AG09309 (cell line): ENCODE measurements around the gene CCL3.

Source experiments
- DNase-seq: peaks from one replicate; pipeline ENCODE4 v3.0.0-alpha.2; 2010; ENCODE audit warnings: low read depth
- H3K4me3 ChIP-seq: 2 replicates; pipeline ENCODE4 v1.5.1; 2011; ENCODE audit warnings: mild to moderate bottlenecking, low read depth, low read length, moderate library complexity; ENCODE audit not compliant: control insufficient read depth
- TF ChIP-seq, protein P1 (sequence below): IDR thresholded peaks from 2 replicates; pipeline ENCODE4 v1.5.1; 2011; ENCODE audit warnings: mild to moderate bottlenecking, low read depth, low read length, inconsistent platforms; ENCODE audit not compliant: insufficient read depth, control insufficient read depth; ENCODE audit errors: missing control alignments

CCL3 gene

GRCh38 chr17:36074365-36074764 is 15.6 kb downstream of the CCL3 start:
- no peak for DNase-seq
- H3K4me3 ChIP-seq = no peak overlapping the region
- TF ChIP-seq, protein P1, sequence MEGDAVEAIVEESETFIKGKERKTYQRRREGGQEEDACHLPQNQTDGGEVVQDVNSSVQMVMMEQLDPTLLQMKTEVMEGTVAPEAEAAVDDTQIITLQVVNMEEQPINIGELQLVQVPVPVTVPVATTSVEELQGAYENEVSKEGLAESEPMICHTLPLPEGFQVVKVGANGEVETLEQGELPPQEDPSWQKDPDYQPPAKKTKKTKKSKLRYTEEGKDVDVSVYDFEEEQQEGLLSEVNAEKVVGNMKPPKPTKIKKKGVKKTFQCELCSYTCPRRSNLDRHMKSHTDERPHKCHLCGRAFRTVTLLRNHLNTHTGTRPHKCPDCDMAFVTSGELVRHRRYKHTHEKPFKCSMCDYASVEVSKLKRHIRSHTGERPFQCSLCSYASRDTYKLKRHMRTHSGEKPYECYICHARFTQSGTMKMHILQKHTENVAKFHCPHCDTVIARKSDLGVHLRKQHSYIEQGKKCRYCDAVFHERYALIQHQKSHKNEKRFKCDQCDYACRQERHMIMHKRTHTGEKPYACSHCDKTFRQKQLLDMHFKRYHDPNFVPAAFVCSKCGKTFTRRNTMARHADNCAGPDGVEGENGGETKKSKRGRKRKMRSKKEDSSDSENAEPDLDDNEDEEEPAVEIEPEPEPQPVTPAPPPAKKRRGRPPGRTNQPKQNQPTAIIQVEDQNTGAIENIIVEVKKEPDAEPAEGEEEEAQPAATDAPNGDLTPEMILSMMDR = no peak

DNA sequence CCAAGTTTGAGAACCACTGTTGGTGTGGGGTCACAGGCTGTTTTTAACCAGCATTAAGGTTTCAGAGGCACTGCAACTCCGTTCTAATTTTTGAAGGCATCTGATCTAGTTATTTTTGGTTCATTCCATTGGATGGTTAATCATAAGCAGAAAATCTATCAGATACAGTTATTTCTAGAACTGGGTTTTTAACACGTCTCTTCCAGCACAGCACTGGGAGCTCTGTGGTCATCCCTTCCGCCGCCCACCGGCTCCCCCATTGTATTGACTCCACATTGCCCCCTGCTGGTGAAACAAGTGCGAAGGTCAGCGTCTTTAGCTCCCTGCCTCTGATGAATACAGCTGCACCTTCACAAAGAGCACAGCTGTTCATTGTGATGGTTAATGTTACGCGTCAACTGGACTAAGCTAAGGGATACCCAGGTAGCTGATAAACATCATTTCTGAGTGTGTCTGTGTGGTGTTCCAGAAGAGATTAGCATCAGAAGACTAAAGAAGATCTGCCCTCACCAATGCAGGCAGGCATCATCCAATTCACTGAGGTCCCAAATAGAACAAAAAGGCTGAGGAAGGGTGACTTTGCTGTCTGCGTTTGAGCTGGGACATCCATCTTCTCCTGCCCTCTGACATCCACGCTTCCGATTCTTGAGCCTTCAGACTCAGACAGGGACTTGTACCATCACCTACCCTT is 17.4 kb downstream of the CCL3 start:
- no peak overlapping the region for H3K4me3 ChIP-seq
- DNase-seq = no peak
- TF ChIP-seq, protein P1 = peak; percentile 64

- TF ChIP-seq, protein P1 = no peak
- no peak overlapping the region for H3K4me3 ChIP-seq
- DNase-seq = no peak
Measured at GRCh38 chr17:36071751-36072150, 18.2 kb downstream of the CCL3 start.

- no peak overlapping the region for H3K4me3 ChIP-seq
- DNase-seq = no peak
- TF ChIP-seq, protein P1 = no peak
Measured at GRCh38 chr17:36070427-36070826, 19.5 kb downstream of the CCL3 start.

DNA sequence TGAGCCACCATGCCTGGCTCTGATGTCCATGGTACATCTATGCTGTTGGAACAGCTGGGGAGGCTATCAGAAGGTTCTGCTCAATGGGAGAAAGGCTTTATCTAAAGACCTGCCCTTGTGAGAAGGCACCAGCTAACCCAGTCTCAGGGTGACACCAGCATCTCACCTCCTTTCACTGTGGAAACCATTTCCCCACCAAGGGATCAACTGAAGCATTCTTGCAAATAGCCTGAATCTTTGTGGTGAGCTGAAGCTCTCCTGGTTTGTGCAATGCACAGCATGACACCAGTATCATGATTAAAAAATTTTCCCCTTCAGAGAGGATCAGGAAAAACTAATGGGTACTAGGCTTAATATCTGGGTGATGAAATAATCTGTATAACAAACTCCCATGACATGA is 20.8 kb downstream of the CCL3 start:
- TF ChIP-seq, protein P1 = no peak
- H3K4me3 ChIP-seq = no peak overlapping the region
- DNase-seq = no peak

GRCh38 chr17:36068524-36068923 is 21.4 kb downstream of the CCL3 start:
- TF ChIP-seq, protein P1 = no peak
- H3K4me3 ChIP-seq = no peak overlapping the region
- no peak for DNase-seq
